ENCODE data around the gene CLEC16A.

The CLEC16A gene

GRCh38 chr16:11135464-11135973 lies 191.2 kb downstream of the CLEC16A start:
- Histone ChIP-seq H3K9me3 (ENCODE audit: control insufficient read depth, insufficient read depth, low read length) (no peaks in the 10 kb centered on the region), H3K27ac (ENCODE audit: low read depth, low read length) (no peak overlapping the region), H3F3A (ENCODE audit: control insufficient read depth, insufficient read depth) (no peaks in the 10 kb centered on the region; the same call in 1 of the 2 replicates), H3K9me2 (replicated peaks; ENCODE audit: control insufficient read depth, low read length) (no peaks in the 10 kb centered on the region), H3K4me1 (ENCODE audit: control insufficient read depth, low read length) (peaks cover 13% of the 10 kb centered on the region), H3K4me3 (ENCODE audit: low read length) (no peak overlapping the region), H3K79me2 (ENCODE audit: control insufficient read depth, low read length) (no peaks in the 10 kb centered on the region), H3K36me3 (ENCODE audit: control insufficient read depth, low read length) (no peaks in the 10 kb centered on the region; the same call in 1 of the 2 replicates), H3K27me3 (ENCODE audit: control insufficient read depth, low read length) (no peaks in the 10 kb centered on the region), H4K20me1 (ENCODE audit: control insufficient read depth, insufficient read depth, low read depth, low read length) (no peaks in the 10 kb centered on the region), H3K4me2 (ENCODE audit: low read length) (no peak overlapping the region)
- no peak for TF ChIP-seq EZH2phosphoT487 (IDR thresholded peaks at IDR 0.05; ENCODE audit: borderline replicate concordance, low read length)
- TF ChIP-seq, protein P1, sequence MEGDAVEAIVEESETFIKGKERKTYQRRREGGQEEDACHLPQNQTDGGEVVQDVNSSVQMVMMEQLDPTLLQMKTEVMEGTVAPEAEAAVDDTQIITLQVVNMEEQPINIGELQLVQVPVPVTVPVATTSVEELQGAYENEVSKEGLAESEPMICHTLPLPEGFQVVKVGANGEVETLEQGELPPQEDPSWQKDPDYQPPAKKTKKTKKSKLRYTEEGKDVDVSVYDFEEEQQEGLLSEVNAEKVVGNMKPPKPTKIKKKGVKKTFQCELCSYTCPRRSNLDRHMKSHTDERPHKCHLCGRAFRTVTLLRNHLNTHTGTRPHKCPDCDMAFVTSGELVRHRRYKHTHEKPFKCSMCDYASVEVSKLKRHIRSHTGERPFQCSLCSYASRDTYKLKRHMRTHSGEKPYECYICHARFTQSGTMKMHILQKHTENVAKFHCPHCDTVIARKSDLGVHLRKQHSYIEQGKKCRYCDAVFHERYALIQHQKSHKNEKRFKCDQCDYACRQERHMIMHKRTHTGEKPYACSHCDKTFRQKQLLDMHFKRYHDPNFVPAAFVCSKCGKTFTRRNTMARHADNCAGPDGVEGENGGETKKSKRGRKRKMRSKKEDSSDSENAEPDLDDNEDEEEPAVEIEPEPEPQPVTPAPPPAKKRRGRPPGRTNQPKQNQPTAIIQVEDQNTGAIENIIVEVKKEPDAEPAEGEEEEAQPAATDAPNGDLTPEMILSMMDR (IDR thresholded peaks at IDR 0.05; ENCODE audit: low read depth, low read length, poor library complexity, severe bottlenecking) = no peak

DNA sequence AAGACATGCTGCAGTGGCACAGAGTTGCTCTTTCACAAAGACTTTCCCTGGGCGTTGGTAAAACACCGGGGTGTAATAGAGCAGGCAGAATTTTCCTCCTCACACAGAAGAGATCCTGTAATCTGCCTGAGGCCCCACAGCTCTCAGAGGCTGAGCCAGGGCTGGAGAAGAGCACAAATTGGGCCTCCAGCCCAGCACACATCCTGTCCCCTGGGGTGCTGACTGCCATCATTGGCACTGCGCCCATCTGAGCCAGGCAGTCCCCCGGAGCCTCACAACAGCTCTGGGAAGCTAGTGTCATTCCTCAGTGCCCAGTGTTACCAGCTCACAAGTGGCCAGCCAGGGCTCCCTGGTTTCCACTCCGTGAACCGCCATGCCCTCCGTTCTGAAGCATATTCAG lies 192.2 kb downstream of the CLEC16A start:
- TF ChIP-seq, protein P1 (IDR thresholded peaks at IDR 0.05; ENCODE audit: low read depth, low read length, poor library complexity, severe bottlenecking) = no peak
- TF ChIP-seq EZH2phosphoT487 (IDR thresholded peaks at IDR 0.05; ENCODE audit: borderline replicate concordance, low read length) = no peak
- no peaks in the 10 kb centered on the region for H4K20me1 ChIP-seq (ENCODE audit: control insufficient read depth, insufficient read depth, low read depth, low read length)
- H3F3A ChIP-seq (ENCODE audit: control insufficient read depth, insufficient read depth) = no peaks in the 10 kb centered on the region; the same call in 1 of the 2 replicates
- H3K36me3 ChIP-seq (ENCODE audit: control insufficient read depth, low read length) = no peaks in the 10 kb centered on the region; the same call in 1 of the 2 replicates
- no peak overlapping the region for H3K27ac ChIP-seq (ENCODE audit: low read depth, low read length)
- no peaks in the 10 kb centered on the region for H3K9me2 ChIP-seq (replicated peaks; ENCODE audit: control insufficient read depth, low read length)
- H3K4me1 ChIP-seq (ENCODE audit: control insufficient read depth, low read length) = peaks cover 13% of the 10 kb centered on the region
- no peaks in the 10 kb centered on the region for H3K79me2 ChIP-seq (ENCODE audit: control insufficient read depth, low read length)
- H3K4me3 ChIP-seq (ENCODE audit: low read length) = no peak overlapping the region
- H3K9me3 ChIP-seq (ENCODE audit: control insufficient read depth, insufficient read depth, low read length) = no peaks in the 10 kb centered on the region
- H3K4me2 ChIP-seq (ENCODE audit: low read length) = no peak overlapping the region
- H3K27me3 ChIP-seq (ENCODE audit: control insufficient read depth, low read length) = no peaks in the 10 kb centered on the region

- Histone ChIP-seq H3K4me1 (ENCODE audit: control insufficient read depth, low read length) (peaks cover 13% of the 10 kb centered on the region), H3K4me3 (ENCODE audit: low read length) (no peak overlapping the region), H3K79me2 (ENCODE audit: control insufficient read depth, low read length) (no peaks in the 10 kb centered on the region), H3K27ac (ENCODE audit: low read depth, low read length) (no peak overlapping the region), H4K20me1 (ENCODE audit: control insufficient read depth, insufficient read depth, low read depth, low read length) (no peaks in the 10 kb centered on the region), H3K4me2 (ENCODE audit: low read length) (no peak overlapping the region), H3K36me3 (ENCODE audit: control insufficient read depth, low read length) (no peaks in the 10 kb centered on the region; the same call in 1 of the 2 replicates), H3K9me3 (ENCODE audit: control insufficient read depth, insufficient read depth, low read length) (no peaks in the 10 kb centered on the region), H3F3A (ENCODE audit: control insufficient read depth, insufficient read depth) (no peaks in the 10 kb centered on the region; the same call in 1 of the 2 replicates), H3K27me3 (ENCODE audit: control insufficient read depth, low read length) (no peaks in the 10 kb centered on the region), H3K9me2 (replicated peaks; ENCODE audit: control insufficient read depth, low read length) (no peaks in the 10 kb centered on the region)
- TF ChIP-seq, protein P1 (IDR thresholded peaks at IDR 0.05; ENCODE audit: low read depth, low read length, poor library complexity, severe bottlenecking) = no peak
- no peak for TF ChIP-seq EZH2phosphoT487 (IDR thresholded peaks at IDR 0.05; ENCODE audit: borderline replicate concordance, low read length)
Measured at GRCh38 chr16:11138022-11138768, 193.8 kb downstream of the CLEC16A start.
